ENCODE results near the gene ATP5MK. TPM values are rescaled to one million over a fixed set of nuclear protein-coding genes. Genes with fewer than 3 reads are reported as not detected.

ATP5MK gene
- total RNA-seq, 3 donors from 2014 or later = 391 to 519 (median 516) TPM

GRCh38 chr10:103396789-103397087 lies 463 bp upstream of the ATP5MK start:
- ATAC-seq = peak; percentile 6
- Histone ChIP-seq H3K9me3 (no peaks in the 10 kb centered on the region), H3K4me1 (ENCODE audit: low read depth) (peaks cover 26% of the 10 kb centered on the region), H3K4me3 (peak overlapping the region; percentile 92), H3K36me3 (ENCODE audit: low read depth) (peaks cover 2% of the 10 kb centered on the region)
- TF ChIP-seq CTCF (IDR thresholded peaks at IDR 0.05) = no peak
- no peak for DNase-seq
- intact Hi-C loops (cut with DNase I, micrococcal nuclease) = no loop called here

- Histone ChIP-seq H3K4me3 (peak overlapping the region; percentile 92), H3K9me3 (no peaks in the 10 kb centered on the region), H3K36me3 (ENCODE audit: low read depth) (peaks cover 5% of the 10 kb centered on the region), H3K4me1 (ENCODE audit: low read depth) (peaks cover 26% of the 10 kb centered on the region)
- ATAC-seq (peak; percentile 43), DNase-seq (peak in 1 of 3 donors; percentile 35)
- intact Hi-C loops (cut with DNase I, micrococcal nuclease) = no loop called here
- TF ChIP-seq CTCF (IDR thresholded peaks at IDR 0.05) = no peak
Measured at GRCh38 chr10:103395754-103396066, 565 bp downstream of the ATP5MK start.

GRCh38 chr10:103394180-103394579 lies 2.1 kb downstream of the ATP5MK start:
- Histone ChIP-seq H3K9me3 (no peaks in the 10 kb centered on the region), H3K36me3 (ENCODE audit: low read depth) (peaks cover 5% of the 10 kb centered on the region), H3K4me1 (ENCODE audit: low read depth) (peaks cover 26% of the 10 kb centered on the region), H3K4me3 (no peak overlapping the region)
- TF ChIP-seq CTCF (IDR thresholded peaks at IDR 0.05) = no peak
- intact Hi-C loops (cut with DNase I, micrococcal nuclease) = no loop called here
- ATAC-seq = no peak
- DNase-seq = no peak

- ATAC-seq = no peak
- H3K4me1 ChIP-seq (ENCODE audit: low read depth) = no peaks in the 10 kb centered on the region
- no peaks in the 10 kb centered on the region for H3K36me3 ChIP-seq (ENCODE audit: low read depth)
- H3K4me3 ChIP-seq = no peak overlapping the region
- TF ChIP-seq CTCF (IDR thresholded peaks at IDR 0.05) = no peak
- no peaks in the 10 kb centered on the region for H3K9me3 ChIP-seq
- no peak for DNase-seq
- intact Hi-C loops (cut with DNase I, micrococcal nuclease) = no loop called here
Measured at GRCh38 chr10:103382769-103383168, 13.5 kb downstream of the ATP5MK start.

GRCh38 chr10:103374263-103374662 lies 22.0 kb downstream of the ATP5MK start:
- intact Hi-C loops (cut with DNase I, micrococcal nuclease) = no loop called here
- DNase-seq = peak in 1 of 3 donors; percentile 63

More at GRCh38 chr10:103374263-103374662, 22.0 kb downstream of the ATP5MK start:
- Histone ChIP-seq H3K4me3 (no peak overlapping the region), H3K9me3 (no peaks in the 10 kb centered on the region), H3K4me1 (ENCODE audit: low read depth) (peaks cover 8% of the 10 kb centered on the region), H3K36me3 (ENCODE audit: low read depth) (no peaks in the 10 kb centered on the region)
- peak; percentile 97 for ATAC-seq
- no peak for TF ChIP-seq CTCF (IDR thresholded peaks at IDR 0.05)
